Activated B cell treated with CpG ODN at 0.5 μM for 24 hours (primary cell): Measurements from ENCODE around the gene TRAF4. TPM values are rescaled to one million over a fixed set of nuclear protein-coding genes. Genes with fewer than 3 reads are reported as not detected.
"Not testable (repeated sequence)": the region's sequence is repeated elsewhere in the genome, so short reads cannot be mapped to it uniquely, and the experiment has no call there.

Experiments used
- ATAC-seq: fragments of 200-7000 bp; cut with Tn5 transposase; one replicate; pipeline ENCODE4 v1.10.0; 2021; ENCODE audit warnings: low read depth, mild to moderate bottlenecking, moderate library complexity
- CTCF ChIA-PET: fragments of 350-600 bp; sonication (Branson Sonifier 250); formaldehyde crosslinking; loops from one replicate; lab custom pipeline; 2021; ENCODE audit warnings: antibody characterized with exemption; lab: Charles Lee
- POLR2A ChIA-PET: fragments of 350-600 bp; sonication (Branson Sonifier 250); formaldehyde crosslinking; loops from one replicate; lab custom pipeline; 2021; ENCODE audit warnings: antibody characterized with exemption; lab: Charles Lee
- DNase-seq: peaks from one replicate; pipeline ENCODE4 v3.0.0; 2022
- H3K27ac Mint-ChIP-seq: one replicate; pipeline ENCODE4 v1.8.0; 2020; ENCODE audit warnings: mixed read lengths
- H3K27me3 Mint-ChIP-seq: one replicate; pipeline ENCODE4 v1.8.0; 2021; ENCODE audit warnings: mixed read lengths
- H3K36me3 Mint-ChIP-seq: one replicate; pipeline ENCODE4 v1.8.0; 2021; ENCODE audit warnings: low read depth, mixed read lengths
- H3K4me1 Mint-ChIP-seq: one replicate; pipeline ENCODE4 v1.8.0; 2021; ENCODE audit warnings: mixed read lengths
- H3K4me3 Mint-ChIP-seq: one replicate; pipeline ENCODE4 v1.8.0; 2020; ENCODE audit warnings: mild to moderate bottlenecking, mixed read lengths
- H3K9me3 Mint-ChIP-seq: one replicate; pipeline ENCODE4 v1.8.0; 2020; ENCODE audit warnings: mixed read lengths
- CTCF ChIP-seq: fragments of 200-600 bp; IDR thresholded peaks from one replicate; pipeline ENCODE4 v1.8.0; 2022; ENCODE audit warnings: antibody characterized with exemption, mild to moderate bottlenecking
- intact Hi-C: fragments of 100-400 bp; cut with micrococcal nuclease; formaldehyde crosslinking; loops from one replicate; pipeline ENCODE4 v1.15.1; 2024
- total RNA-seq: library from RNA; stranded (reverse); gene quantifications from 2 replicates; pipeline ENCODE4 v1.2.3, GENCODE V29; 2022

Gene TRAF4
- total RNA-seq, 1 donor from 2014 or later, result 903 TPM

- ChIA-PET CTCF (interaction anchor here (0.9 to 1.4 kb wide), 4 partner anchors 8 to 15 kb away, joined by 3 to 6 read pairs (median 4); no protein-coding TSS in a partner anchor), POLR2A (interaction anchor here (1.6 to 18.0 kb wide), 3 partner anchors 9 to 16 kb away, joined by 15 to 2384 read pairs (median 27); partner anchors contain the start of genes RPL23A, TLCD1 and TRAF4)
- no peak for ATAC-seq
- H3K4me1 Mint-ChIP-seq, result peaks cover 78% of the 10 kb centered on the region
- no peak overlapping the region for H3K4me3 Mint-ChIP-seq
- no peak for TF ChIP-seq CTCF
- H3K9me3 Mint-ChIP-seq, result no peaks in the 10 kb centered on the region
- DNase-seq, result no peak
- H3K27ac Mint-ChIP-seq, result peak overlapping the region; percentile 65
- peaks cover 19% of the 10 kb centered on the region for H3K36me3 Mint-ChIP-seq
- no peaks in the 10 kb centered on the region for H3K27me3 Mint-ChIP-seq
- intact Hi-C loops, result no loop called here
Observed at GRCh38 chr17:28735242-28735722, 8.5 kb upstream of the TRAF4 start.

GRCh38 chr17:28735913-28736769, 7.7 kb upstream of the TRAF4 start:
- intact Hi-C loops, H3K27me3 Mint-ChIP-seq, H3K9me3 Mint-ChIP-seq, H3K4me3 Mint-ChIP-seq, DNase-seq, ATAC-seq: not testable (repeated sequence)
- Mint-ChIP-seq H3K36me3 (peaks cover 28% of the 10 kb centered on the region), H3K27ac (peak overlapping the region; percentile 99), H3K4me1 (peaks cover 84% of the 10 kb centered on the region)
- ChIA-PET CTCF (interaction anchor here (1.0 to 1.4 kb wide), 3 partner anchors 8 to 14 kb away, joined by 3 to 6 read pairs (median 4); no protein-coding TSS in a partner anchor), POLR2A (interaction anchor here (1.6 to 23.0 kb wide), 4 partner anchors 9 to 16 kb away, joined by 15 to 2384 read pairs (median 1206); partner anchors contain the start of genes NEK8, RPL23A, TLCD1 and TRAF4)

GRCh38 chr17:28737316-28737715, 6.5 kb upstream of the TRAF4 start:
- Mint-ChIP-seq H3K4me3 (no peak overlapping the region), H3K27me3 (no peaks in the 10 kb centered on the region), H3K4me1 (peaks cover 94% of the 10 kb centered on the region), H3K9me3 (no peaks in the 10 kb centered on the region), H3K27ac (peak overlapping the region; percentile 99), H3K36me3 (peaks cover 34% of the 10 kb centered on the region)
- intact Hi-C loops, result no loop called here
- DNase-seq, result no peak
- ChIA-PET CTCF (interaction anchor here (0.7 to 0.9 kb wide), 2 partner anchors 10 to 11 kb away, joined by 3 read pairs; no protein-coding TSS in a partner anchor), POLR2A (interaction anchor here (1.1 to 23.0 kb wide), 2 partner anchors 10 to 12 kb away, joined by 5 to 2384 read pairs; partner anchors contain the start of genes NEK8, RPL23A and TLCD1)
- ATAC-seq, result no peak
- no peak for TF ChIP-seq CTCF

- intact Hi-C loops, result loop anchor here (1.0 kb wide), 1 partner anchor 10 kb away; the partner anchor contains the start of gene NEK8
- Mint-ChIP-seq H3K4me3 (peak overlapping the region; percentile 80), H3K27ac (peak overlapping the region; percentile 99), H3K9me3 (no peaks in the 10 kb centered on the region), H3K4me1 (peaks cover 97% of the 10 kb centered on the region), H3K27me3 (no peaks in the 10 kb centered on the region), H3K36me3 (peaks cover 34% of the 10 kb centered on the region)
- ChIA-PET POLR2A (interaction anchor here (0.6 to 23.0 kb wide), 10 partner anchors 11 to 213 kb away, joined by 3 to 2384 read pairs (median 5); partner anchors contain the start of genes FLOT2, NEK8, PHF12 and PIGS), CTCF (interaction anchor here (0.7 to 17.6 kb wide), 4 partner anchors 11 to 26 kb away, joined by 3 to 545 read pairs (median 4); partner anchors contain the start of genes NEK8 and TLCD1)
- TF ChIP-seq CTCF, result no peak
- ATAC-seq (peak; percentile 71), DNase-seq (peak; percentile 75)
Observed at GRCh38 chr17:28737770-28738679, 5.8 kb upstream of the TRAF4 start.
